Measurements from ENCODE around the gene DLX1. TPM values are rescaled to one million over a fixed set of nuclear protein-coding genes. Genes with fewer than 3 reads are reported as not detected.
A peak's percentile ranks its signal among the peaks of the same experiment; 100 is the strongest.

The DLX1 gene
- total and polyA plus RNA-seq, 9 of the 15 experiments (the other 6 are each of a cell fraction or from before 2014, with no cell fraction given), result 1.9 to 26.2 (median 9.6) TPM

DNA sequence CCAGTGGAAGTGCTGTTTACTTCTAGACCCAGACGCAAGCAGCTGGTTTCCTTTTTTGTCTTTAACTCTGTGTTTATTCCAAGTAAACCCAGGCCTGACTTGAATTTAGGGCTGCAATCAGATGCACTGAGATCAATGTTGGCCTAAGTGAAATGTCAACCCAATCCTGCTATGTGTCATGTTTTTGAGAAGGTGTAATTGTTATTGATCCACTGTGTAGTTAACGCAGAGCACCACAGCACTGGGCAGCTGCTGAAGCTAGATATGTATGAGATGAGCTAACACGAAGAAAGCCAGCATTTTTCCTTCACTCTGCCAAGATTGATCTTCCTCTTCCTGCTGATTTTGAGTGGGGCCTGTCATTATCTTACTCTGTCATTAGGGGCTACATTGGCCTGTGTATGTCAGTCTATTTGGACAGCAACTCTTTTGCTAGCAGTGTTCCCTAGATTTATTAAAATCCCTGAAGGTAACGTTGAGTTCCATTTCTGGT is 18.9 kb upstream of the DLX1 start (continued):
- TF ChIP-seq NR4A1 (CRISPR knock-in tag; IDR thresholded peaks at IDR 0.05) (no peak), NR4A1 (tag; IDR thresholded peaks at IDR 0.05) (no peak), CC2D1A (IDR thresholded peaks at IDR 0.05) (no peak), DPF2 (IDR thresholded peaks at IDR 0.05) (peak; percentile 73), ARHGAP35 (IDR thresholded peaks at IDR 0.05; ENCODE audit: partially characterized antibody) (no peak), ZKSCAN8 (CRISPR knock-in tag; IDR thresholded peaks at IDR 0.05) (0 out of 2 replicates have a peak, but pooled peaks have one; percentile 63), CEBPG (CRISPR knock-in tag; IDR thresholded peaks at IDR 0.05) (peak; percentile 85), CEBPG (tag; conservative IDR thresholded peaks at IDR 0.05 in 1 of 2, IDR thresholded peaks at IDR 0.05 in 1 of 2) (peak in 1 of 2 experiments; percentile 81; a peak in 2 of 4 replicates), TAL1 (IDR thresholded peaks at IDR 0.05) (peak; percentile 71), RBBP5 (IDR thresholded peaks at IDR 0.05; ENCODE audit: borderline replicate concordance, insufficient read depth, low read length, poor library complexity, severe bottlenecking) (no peak), RFX5 (IDR thresholded peaks at IDR 0.05; ENCODE audit: low read depth, low read length) (no peak), ZNF212 (CRISPR knock-in tag; IDR thresholded peaks at IDR 0.05) (no peak), ERF (CRISPR knock-in tag; IDR thresholded peaks at IDR 0.05) (no peak), EWSR1 (IDR thresholded peaks at IDR 0.05; ENCODE audit: borderline replicate concordance, low read depth, partially characterized antibody) (no peak), ZNF76 (CRISPR knock-in tag; IDR thresholded peaks at IDR 0.05; ENCODE audit: borderline replicate concordance) (no peak), JUND (IDR thresholded peaks at IDR 0.05; ENCODE audit: borderline replicate concordance, low read depth, low read length) (peak; percentile 33; the same call in 1 of the 2 replicates), JUND (tag; IDR thresholded peaks at IDR 0.05; ENCODE audit: borderline replicate concordance, low read depth, low read length) (no peak), THRA (IDR thresholded peaks at IDR 0.05) (no peak), HCFC1 (IDR thresholded peaks at IDR 0.05; ENCODE audit: low read depth, low read length) (no peak), ATF7 (IDR thresholded peaks at IDR 0.05) (0 out of 2 replicates have a peak, but pooled peaks have one; percentile 39), JUNB (CRISPR knock-in tag; conservative IDR thresholded peaks at IDR 0.05) (no peak), NR2C1 (IDR thresholded peaks at IDR 0.05) (no peak), NR2C1 (tag; IDR thresholded peaks at IDR 0.05) (no peak), GATA2 (CRISPR knock-in tag; IDR thresholded peaks at IDR 0.05) (peak; percentile 12; the same call in 1 of the 2 replicates), MCM2 (IDR thresholded peaks at IDR 0.05; ENCODE audit: low read depth) (no peak)
- TF ChIP-seq, protein P1, sequence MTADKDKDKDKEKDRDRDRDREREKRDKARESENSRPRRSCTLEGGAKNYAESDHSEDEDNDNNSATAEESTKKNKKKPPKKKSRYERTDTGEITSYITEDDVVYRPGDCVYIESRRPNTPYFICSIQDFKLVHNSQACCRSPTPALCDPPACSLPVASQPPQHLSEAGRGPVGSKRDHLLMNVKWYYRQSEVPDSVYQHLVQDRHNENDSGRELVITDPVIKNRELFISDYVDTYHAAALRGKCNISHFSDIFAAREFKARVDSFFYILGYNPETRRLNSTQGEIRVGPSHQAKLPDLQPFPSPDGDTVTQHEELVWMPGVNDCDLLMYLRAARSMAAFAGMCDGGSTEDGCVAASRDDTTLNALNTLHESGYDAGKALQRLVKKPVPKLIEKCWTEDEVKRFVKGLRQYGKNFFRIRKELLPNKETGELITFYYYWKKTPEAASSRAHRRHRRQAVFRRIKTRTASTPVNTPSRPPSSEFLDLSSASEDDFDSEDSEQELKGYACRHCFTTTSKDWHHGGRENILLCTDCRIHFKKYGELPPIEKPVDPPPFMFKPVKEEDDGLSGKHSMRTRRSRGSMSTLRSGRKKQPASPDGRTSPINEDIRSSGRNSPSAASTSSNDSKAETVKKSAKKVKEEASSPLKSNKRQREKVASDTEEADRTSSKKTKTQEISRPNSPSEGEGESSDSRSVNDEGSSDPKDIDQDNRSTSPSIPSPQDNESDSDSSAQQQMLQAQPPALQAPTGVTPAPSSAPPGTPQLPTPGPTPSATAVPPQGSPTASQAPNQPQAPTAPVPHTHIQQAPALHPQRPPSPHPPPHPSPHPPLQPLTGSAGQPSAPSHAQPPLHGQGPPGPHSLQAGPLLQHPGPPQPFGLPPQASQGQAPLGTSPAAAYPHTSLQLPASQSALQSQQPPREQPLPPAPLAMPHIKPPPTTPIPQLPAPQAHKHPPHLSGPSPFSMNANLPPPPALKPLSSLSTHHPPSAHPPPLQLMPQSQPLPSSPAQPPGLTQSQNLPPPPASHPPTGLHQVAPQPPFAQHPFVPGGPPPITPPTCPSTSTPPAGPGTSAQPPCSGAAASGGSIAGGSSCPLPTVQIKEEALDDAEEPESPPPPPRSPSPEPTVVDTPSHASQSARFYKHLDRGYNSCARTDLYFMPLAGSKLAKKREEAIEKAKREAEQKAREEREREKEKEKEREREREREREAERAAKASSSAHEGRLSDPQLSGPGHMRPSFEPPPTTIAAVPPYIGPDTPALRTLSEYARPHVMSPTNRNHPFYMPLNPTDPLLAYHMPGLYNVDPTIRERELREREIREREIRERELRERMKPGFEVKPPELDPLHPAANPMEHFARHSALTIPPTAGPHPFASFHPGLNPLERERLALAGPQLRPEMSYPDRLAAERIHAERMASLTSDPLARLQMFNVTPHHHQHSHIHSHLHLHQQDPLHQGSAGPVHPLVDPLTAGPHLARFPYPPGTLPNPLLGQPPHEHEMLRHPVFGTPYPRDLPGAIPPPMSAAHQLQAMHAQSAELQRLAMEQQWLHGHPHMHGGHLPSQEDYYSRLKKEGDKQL (CRISPR knock-in tag; IDR thresholded peaks at IDR 0.05; ENCODE audit: borderline replicate concordance), result no peak

All from K562 (cell line).